NB4 (cell line): ENCODE data around the gene TBL1XR1.

Source experiments
- POLR2A ChIP-seq: IDR thresholded peaks from 2 replicates; pipeline ENCODE4 v1.6.1; 2011; ENCODE audit warnings: mild to moderate bottlenecking; ENCODE audit not compliant: insufficient read length; ENCODE audit errors: extremely low read depth
- TF ChIP-seq, protein P1 (sequence below): IDR thresholded peaks from one replicate; pipeline ENCODE4 v1.5.1; 2012; ENCODE audit warnings: low read depth, low read length
- TF ChIP-seq, protein P2 (sequence below): IDR thresholded peaks from 2 replicates; pipeline ENCODE4 v1.6.1; 2011; ENCODE audit warnings: low read depth, low read length

DNA sequence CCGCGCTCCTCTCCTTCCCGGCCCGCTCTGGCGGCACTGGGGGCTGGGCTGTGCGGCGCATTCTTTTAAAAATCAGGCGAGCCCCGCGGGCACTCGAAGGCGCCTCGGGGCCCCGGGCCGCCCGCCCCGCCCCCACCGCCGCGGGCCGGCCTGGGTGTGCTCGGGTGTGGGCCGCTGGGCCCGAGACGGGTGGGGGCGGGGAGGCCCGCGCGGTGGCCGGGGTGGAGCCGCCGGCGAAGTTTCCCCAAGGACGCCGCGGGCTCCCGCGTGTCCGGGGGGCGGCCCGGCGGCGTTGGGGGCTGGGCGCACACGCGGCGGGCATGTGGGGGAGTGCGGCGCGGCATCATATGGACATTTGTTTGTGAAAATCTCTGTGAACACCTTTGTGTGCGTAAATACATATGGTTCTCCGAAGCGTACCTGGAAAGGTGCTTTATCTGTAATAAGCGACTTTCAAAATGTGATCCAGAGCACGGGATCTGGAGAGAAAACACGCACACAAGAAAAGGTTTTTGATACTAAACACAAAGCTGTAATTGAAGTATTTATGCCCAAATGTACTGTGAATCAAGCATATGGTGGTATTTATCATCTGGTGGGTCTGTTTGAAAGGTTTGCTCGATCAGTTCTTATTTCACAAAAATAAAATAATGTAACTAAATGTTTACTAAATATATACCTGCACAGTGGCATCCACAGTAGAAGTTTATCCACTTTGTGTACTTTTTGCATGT is 612 bp upstream of the TBL1XR1 start:
- TF ChIP-seq, protein P1, sequence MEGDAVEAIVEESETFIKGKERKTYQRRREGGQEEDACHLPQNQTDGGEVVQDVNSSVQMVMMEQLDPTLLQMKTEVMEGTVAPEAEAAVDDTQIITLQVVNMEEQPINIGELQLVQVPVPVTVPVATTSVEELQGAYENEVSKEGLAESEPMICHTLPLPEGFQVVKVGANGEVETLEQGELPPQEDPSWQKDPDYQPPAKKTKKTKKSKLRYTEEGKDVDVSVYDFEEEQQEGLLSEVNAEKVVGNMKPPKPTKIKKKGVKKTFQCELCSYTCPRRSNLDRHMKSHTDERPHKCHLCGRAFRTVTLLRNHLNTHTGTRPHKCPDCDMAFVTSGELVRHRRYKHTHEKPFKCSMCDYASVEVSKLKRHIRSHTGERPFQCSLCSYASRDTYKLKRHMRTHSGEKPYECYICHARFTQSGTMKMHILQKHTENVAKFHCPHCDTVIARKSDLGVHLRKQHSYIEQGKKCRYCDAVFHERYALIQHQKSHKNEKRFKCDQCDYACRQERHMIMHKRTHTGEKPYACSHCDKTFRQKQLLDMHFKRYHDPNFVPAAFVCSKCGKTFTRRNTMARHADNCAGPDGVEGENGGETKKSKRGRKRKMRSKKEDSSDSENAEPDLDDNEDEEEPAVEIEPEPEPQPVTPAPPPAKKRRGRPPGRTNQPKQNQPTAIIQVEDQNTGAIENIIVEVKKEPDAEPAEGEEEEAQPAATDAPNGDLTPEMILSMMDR: no peak
- no peak for TF ChIP-seq POLR2A
- TF ChIP-seq, protein P2, sequence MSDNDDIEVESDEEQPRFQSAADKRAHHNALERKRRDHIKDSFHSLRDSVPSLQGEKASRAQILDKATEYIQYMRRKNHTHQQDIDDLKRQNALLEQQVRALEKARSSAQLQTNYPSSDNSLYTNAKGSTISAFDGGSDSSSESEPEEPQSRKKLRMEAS: peak; percentile 61
